Measurements from ENCODE around the gene LIPG. TPM values are rescaled to one million over a fixed set of nuclear protein-coding genes. Genes with fewer than 3 reads are reported as not detected.

The LIPG gene
- total RNA-seq, 1 experiment from 2014 or later, result 6.1 TPM

DNA sequence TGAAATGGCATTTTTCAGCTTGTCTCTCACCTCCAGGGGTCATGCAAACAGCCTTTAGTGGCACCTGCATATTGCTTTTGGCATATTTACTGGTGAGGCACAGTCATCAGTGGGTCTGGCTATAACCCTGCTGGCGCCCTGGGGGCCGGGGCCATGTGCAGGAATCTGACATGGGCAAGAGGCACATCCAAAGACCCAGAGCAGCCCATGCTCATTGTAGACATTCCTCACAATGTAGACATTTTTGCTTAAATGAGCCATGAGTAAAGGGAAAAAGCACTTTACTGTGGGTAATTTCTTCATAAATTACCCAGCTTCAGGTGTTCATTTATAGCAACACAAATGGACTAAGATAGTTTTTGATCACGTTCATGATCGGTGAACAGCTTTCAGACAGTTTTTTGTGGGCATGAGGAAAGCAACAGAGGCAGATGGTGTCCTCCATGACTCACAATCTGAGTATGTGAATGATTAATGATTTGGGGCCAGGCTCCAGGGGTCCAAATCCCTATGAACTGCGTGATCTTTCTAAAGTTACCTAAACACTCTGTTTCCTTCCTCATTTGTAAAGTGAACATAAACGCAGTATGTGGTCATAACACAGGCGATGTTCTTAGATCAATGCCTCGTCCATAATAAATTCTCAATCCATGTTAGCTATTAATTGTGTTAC is 85.8 kb downstream of the LIPG start:
- no peak overlapping the region for H4K91ac ChIP-seq (ENCODE audit: insufficient read length, low read depth, low read length)
- WGBS (ENCODE audit: extremely low coverage, insufficient read length, low lambda C conversion rate), result no CpG with 5 or more reads among the region's 8 CpGs
- no peak overlapping the region for H4K8ac ChIP-seq (replicated peaks; ENCODE audit: insufficient read length, low read depth, low read length)
- no peaks in the 10 kb centered on the region for H3K23me2 ChIP-seq (ENCODE audit: insufficient read length, low read depth, low read length, poor library complexity, severe bottlenecking)
- no peak overlapping the region for H3K18ac ChIP-seq (ENCODE audit: insufficient read length, low read depth, low read length)
- Mint-ChIP-seq H3K36me3 (ENCODE audit: insufficient read depth in 1 of 3, low read depth in 3 of 3) (no peaks in the 10 kb centered on the region), H3K4me1 (peaks cover 4 to 15% of the 10 kb centered on the region in 2 experiments), H3K9me3 (no peaks in the 10 kb centered on the region), H3K4me3 (no peak overlapping the region), H3K27me3 (ENCODE audit: low read depth) (no peaks in the 10 kb centered on the region; the same call in 1 of the 2 replicates), H3K27ac (no peak overlapping the region; a peak in 1 of 7 replicates)
- H3K27ac ChIP-seq (ENCODE audit: insufficient read length, low read depth, low read length), result no peak overlapping the region
- no peaks in the 10 kb centered on the region for H3K27me3 ChIP-seq (ENCODE audit: insufficient read depth, low read length)
- H3K79me2 ChIP-seq (ENCODE audit: insufficient read depth, low read length), result no peaks in the 10 kb centered on the region
- no peak overlapping the region for H2BK20ac ChIP-seq (ENCODE audit: low read depth, low read length, poor library complexity, severe bottlenecking)
- TF ChIP-seq, protein P1, sequence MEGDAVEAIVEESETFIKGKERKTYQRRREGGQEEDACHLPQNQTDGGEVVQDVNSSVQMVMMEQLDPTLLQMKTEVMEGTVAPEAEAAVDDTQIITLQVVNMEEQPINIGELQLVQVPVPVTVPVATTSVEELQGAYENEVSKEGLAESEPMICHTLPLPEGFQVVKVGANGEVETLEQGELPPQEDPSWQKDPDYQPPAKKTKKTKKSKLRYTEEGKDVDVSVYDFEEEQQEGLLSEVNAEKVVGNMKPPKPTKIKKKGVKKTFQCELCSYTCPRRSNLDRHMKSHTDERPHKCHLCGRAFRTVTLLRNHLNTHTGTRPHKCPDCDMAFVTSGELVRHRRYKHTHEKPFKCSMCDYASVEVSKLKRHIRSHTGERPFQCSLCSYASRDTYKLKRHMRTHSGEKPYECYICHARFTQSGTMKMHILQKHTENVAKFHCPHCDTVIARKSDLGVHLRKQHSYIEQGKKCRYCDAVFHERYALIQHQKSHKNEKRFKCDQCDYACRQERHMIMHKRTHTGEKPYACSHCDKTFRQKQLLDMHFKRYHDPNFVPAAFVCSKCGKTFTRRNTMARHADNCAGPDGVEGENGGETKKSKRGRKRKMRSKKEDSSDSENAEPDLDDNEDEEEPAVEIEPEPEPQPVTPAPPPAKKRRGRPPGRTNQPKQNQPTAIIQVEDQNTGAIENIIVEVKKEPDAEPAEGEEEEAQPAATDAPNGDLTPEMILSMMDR (conservative IDR thresholded peaks at IDR 0.05), result no peak
- DNase-seq, result no peak
- H4K20me1 ChIP-seq (ENCODE audit: control insufficient read depth, insufficient read depth, insufficient read length), result no peaks in the 10 kb centered on the region
- H3K4me2 ChIP-seq (ENCODE audit: insufficient read depth, insufficient read length, low read length), result no peak overlapping the region
- no peaks in the 10 kb centered on the region for H3K79me1 ChIP-seq (ENCODE audit: insufficient read depth, low read depth, low read length, poor library complexity, severe bottlenecking)
- no peak overlapping the region for H3K9ac ChIP-seq (ENCODE audit: extremely low read depth, insufficient read length, low read length)
- H3K14ac ChIP-seq (ENCODE audit: insufficient read depth, low read length), result no peak overlapping the region
- no peak overlapping the region for H3T11ph ChIP-seq (ENCODE audit: low read length)
- H4K5ac ChIP-seq (ENCODE audit: insufficient read length, low read depth, low read length), result no peak overlapping the region
- no peak overlapping the region for H2AFZ ChIP-seq (ENCODE audit: low read length)
- no peak overlapping the region for H3K23ac ChIP-seq (ENCODE audit: insufficient read length, low read depth, low read length)
- H2BK12ac ChIP-seq (ENCODE audit: insufficient read length, low read depth, low read length), result no peak overlapping the region
- no peaks in the 10 kb centered on the region for H3K9me3 ChIP-seq (ENCODE audit: control insufficient read depth, low read depth, low read length)
- no peak overlapping the region for H3K56ac ChIP-seq (ENCODE audit: insufficient read length, low read depth, low read length)
- no peak overlapping the region for H2BK5ac ChIP-seq (ENCODE audit: insufficient read length, low read length)
- no peak overlapping the region for H2AK5ac ChIP-seq (ENCODE audit: insufficient read length, low read length)
- H3K4ac ChIP-seq (ENCODE audit: low read depth, low read length), result no peak overlapping the region
- H3K4me1 ChIP-seq (ENCODE audit: insufficient read depth, low read length), result no peaks in the 10 kb centered on the region; the same call in 1 of the 2 replicates
- H2BK120ac ChIP-seq (ENCODE audit: low read depth, low read length, poor library complexity, severe bottlenecking), result no peak overlapping the region
- H2BK15ac ChIP-seq (ENCODE audit: low read depth, low read length), result no peak overlapping the region
